ENCODE results near the gene GABRA6.

The GABRA6 gene

DNA sequence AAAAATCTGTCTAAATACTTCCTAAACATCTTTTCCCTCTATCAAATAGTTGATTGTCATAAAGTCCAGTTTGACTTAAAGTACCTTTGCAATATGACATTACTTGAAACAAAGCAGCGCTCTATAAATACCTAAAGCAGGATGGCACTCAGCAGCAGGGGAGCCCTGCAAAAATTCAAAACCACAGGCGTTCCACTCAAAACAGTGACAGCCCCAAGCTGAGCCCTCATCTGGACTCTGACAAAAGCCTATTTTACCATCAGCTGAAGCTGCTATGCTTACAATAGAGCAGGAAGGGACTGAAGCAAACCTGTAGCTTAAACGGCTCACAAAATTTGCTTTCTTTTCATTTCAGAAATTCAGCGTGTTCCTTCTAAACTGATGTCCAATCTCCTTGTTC lies 11.5 kb downstream of the GABRA6 start:
- Histone ChIP-seq H3K4me3 (ENCODE audit: low read depth in 1 of 2, low read length in 1 of 2) (no peak overlapping the region), H3K36me3 (no peaks in the 10 kb centered on the region), H3K4me1 (ENCODE audit: control insufficient read depth in 1 of 2, insufficient read depth in 1 of 2, low read depth in 1 of 2, low read length in 1 of 2) (no peaks in the 10 kb centered on the region), H3K27ac (no peak overlapping the region), H3K27me3 (no peaks in the 10 kb centered on the region), H3K9me3 (no peaks in the 10 kb centered on the region)
- TF ChIP-seq, protein P1, sequence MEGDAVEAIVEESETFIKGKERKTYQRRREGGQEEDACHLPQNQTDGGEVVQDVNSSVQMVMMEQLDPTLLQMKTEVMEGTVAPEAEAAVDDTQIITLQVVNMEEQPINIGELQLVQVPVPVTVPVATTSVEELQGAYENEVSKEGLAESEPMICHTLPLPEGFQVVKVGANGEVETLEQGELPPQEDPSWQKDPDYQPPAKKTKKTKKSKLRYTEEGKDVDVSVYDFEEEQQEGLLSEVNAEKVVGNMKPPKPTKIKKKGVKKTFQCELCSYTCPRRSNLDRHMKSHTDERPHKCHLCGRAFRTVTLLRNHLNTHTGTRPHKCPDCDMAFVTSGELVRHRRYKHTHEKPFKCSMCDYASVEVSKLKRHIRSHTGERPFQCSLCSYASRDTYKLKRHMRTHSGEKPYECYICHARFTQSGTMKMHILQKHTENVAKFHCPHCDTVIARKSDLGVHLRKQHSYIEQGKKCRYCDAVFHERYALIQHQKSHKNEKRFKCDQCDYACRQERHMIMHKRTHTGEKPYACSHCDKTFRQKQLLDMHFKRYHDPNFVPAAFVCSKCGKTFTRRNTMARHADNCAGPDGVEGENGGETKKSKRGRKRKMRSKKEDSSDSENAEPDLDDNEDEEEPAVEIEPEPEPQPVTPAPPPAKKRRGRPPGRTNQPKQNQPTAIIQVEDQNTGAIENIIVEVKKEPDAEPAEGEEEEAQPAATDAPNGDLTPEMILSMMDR (IDR thresholded peaks at IDR 0.05) = no peak

DNA sequence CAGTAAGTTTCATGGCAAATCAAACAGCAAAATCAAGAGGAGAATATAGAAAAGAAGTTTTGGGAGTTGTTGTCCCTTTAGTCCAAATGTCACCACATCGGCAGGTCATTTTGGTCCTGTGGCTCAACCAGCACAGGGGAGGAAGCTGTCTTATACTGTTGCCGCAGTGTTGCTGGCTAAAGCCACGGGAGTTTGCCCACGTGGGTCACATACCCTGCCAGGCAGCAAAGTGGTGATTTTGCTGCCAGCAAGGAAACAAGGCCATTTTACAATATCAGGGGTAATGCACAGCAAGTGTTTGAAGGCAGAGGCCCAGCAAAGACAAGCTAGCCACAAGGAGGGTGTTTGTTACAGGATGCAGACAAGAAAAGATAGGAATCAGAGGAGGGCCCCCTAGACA lies 14.5 kb downstream of the GABRA6 start:
- Histone ChIP-seq H3K36me3 (no peaks in the 10 kb centered on the region), H3K4me1 (ENCODE audit: control insufficient read depth in 1 of 2, insufficient read depth in 1 of 2, low read depth in 1 of 2, low read length in 1 of 2) (no peaks in the 10 kb centered on the region), H3K27ac (no peak overlapping the region), H3K4me3 (ENCODE audit: low read depth in 1 of 2, low read length in 1 of 2) (no peak overlapping the region), H3K9me3 (no peaks in the 10 kb centered on the region), H3K27me3 (no peaks in the 10 kb centered on the region)
- TF ChIP-seq, protein P1 (IDR thresholded peaks at IDR 0.05) = no peak

DNA sequence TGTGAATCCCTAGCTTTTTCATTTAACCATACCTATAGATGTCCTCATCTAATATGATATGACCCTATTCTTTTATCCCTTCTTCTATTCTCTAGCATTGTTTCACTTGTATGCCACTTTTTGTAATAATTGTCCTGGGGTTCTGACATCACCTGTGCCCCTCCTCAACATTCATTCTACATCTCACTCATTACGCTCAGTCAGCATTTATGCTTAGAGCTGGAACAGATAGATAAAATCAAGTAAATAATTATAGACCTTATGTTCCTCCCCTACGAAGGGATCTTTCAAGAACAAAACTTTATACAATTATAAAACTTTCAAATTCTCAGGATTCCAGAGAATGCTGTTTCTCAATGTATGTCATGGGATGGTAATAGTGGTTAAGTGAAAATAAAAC lies 18.0 kb downstream of the GABRA6 start:
- TF ChIP-seq, protein P1 (IDR thresholded peaks at IDR 0.05) = no peak
- Histone ChIP-seq H3K27ac (no peak overlapping the region), H3K27me3 (no peaks in the 10 kb centered on the region), H3K36me3 (no peaks in the 10 kb centered on the region), H3K4me3 (ENCODE audit: low read depth in 1 of 2, low read length in 1 of 2) (no peak overlapping the region), H3K9me3 (no peaks in the 10 kb centered on the region), H3K4me1 (ENCODE audit: control insufficient read depth in 1 of 2, insufficient read depth in 1 of 2, low read depth in 1 of 2, low read length in 1 of 2) (no peaks in the 10 kb centered on the region)

DNA sequence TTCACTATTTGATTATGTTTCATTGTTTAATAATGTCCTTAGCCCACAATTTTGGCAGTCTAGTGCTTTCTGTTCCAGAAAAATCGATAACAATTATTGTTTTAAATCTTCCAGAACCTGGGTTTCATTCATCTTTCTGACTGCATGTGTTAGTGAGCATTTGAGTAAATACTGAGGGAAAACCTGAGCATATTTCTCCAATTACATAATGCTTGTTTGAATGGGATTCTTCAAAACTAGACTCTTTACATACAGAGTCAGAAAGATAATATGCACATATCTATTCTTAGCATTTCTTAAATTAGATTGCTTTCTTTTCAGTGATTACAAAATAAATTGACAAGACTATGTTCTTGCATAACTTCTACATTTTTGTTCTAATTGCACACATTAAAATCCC lies 21.9 kb downstream of the GABRA6 start:
- H3K9me3 ChIP-seq = no peaks in the 10 kb centered on the region

DNA sequence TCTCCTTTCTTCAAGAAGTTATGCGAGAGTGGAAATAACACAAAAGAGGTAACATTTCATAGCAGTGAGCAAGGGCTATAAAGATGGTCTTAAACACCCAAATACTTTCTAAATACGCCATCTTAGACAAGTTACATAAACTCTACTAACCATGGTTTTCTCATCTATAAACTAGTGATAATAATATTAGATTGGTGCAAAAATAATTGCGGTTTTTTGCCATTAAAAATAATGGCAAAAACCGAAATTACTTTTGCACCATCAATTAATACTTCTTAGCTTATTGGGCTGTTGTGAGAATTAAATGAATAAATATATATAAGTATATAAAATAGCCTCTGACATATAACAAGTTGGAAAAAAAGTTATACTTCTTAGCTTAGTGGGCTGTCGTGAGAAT lies 23.7 kb downstream of the GABRA6 start:
- no peaks in the 10 kb centered on the region for H3K9me3 ChIP-seq
- H3K27me3 ChIP-seq = no peaks in the 10 kb centered on the region
- no peaks in the 10 kb centered on the region for H3K36me3 ChIP-seq
- TF ChIP-seq, protein P1 (IDR thresholded peaks at IDR 0.05) = no peak
- no peak overlapping the region for H3K27ac ChIP-seq
- H3K4me1 ChIP-seq (ENCODE audit: control insufficient read depth in 1 of 2, insufficient read depth in 1 of 2, low read depth in 1 of 2, low read length in 1 of 2) = no peaks in the 10 kb centered on the region
- H3K4me3 ChIP-seq (ENCODE audit: low read depth in 1 of 2, low read length in 1 of 2) = no peak overlapping the region

More for the DNA sequence above, 21.9 kb downstream of the GABRA6 start:
- TF ChIP-seq, protein P1 (IDR thresholded peaks at IDR 0.05) = no peak
- H3K27me3 ChIP-seq = no peaks in the 10 kb centered on the region
- no peak overlapping the region for H3K27ac ChIP-seq
- H3K4me3 ChIP-seq (ENCODE audit: low read depth in 1 of 2, low read length in 1 of 2) = no peak overlapping the region
- H3K4me1 ChIP-seq (ENCODE audit: control insufficient read depth in 1 of 2, insufficient read depth in 1 of 2, low read depth in 1 of 2, low read length in 1 of 2) = no peaks in the 10 kb centered on the region
- no peaks in the 10 kb centered on the region for H3K36me3 ChIP-seq

DNA sequence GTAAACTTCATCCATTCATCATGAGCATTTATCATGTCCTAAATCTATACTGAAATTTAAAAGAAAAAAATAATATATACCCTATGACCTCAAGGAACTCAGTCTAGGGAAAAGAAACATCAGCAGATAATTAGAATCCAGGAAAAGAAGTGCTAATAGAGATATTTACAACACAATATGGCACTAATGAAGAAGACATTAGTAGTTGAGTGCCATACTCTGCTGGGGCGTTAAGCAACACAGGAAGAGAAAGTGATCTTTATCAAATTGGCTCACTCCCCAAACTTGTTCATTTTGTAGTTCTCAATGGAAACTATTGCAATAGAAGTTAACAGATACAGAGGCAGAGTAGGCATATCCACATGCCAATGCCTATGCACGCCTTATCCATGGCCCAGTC lies 27.5 kb downstream of the GABRA6 start:
- Histone ChIP-seq H3K27ac (no peak overlapping the region), H3K4me1 (ENCODE audit: control insufficient read depth in 1 of 2, insufficient read depth in 1 of 2, low read depth in 1 of 2, low read length in 1 of 2) (no peaks in the 10 kb centered on the region), H3K9me3 (no peaks in the 10 kb centered on the region), H3K36me3 (no peaks in the 10 kb centered on the region), H3K4me3 (ENCODE audit: low read depth in 1 of 2, low read length in 1 of 2) (no peak overlapping the region), H3K27me3 (no peaks in the 10 kb centered on the region)
- TF ChIP-seq, protein P1 (IDR thresholded peaks at IDR 0.05) = no peak

Measured in neutrophil (primary cell).